ENCODE measurements around the gene NDUFA7.
"Not testable (repeated sequence)": the region's sequence is repeated elsewhere in the genome, so short reads cannot be mapped to it uniquely, and the experiment has no call there.

The NDUFA7 gene

DNA sequence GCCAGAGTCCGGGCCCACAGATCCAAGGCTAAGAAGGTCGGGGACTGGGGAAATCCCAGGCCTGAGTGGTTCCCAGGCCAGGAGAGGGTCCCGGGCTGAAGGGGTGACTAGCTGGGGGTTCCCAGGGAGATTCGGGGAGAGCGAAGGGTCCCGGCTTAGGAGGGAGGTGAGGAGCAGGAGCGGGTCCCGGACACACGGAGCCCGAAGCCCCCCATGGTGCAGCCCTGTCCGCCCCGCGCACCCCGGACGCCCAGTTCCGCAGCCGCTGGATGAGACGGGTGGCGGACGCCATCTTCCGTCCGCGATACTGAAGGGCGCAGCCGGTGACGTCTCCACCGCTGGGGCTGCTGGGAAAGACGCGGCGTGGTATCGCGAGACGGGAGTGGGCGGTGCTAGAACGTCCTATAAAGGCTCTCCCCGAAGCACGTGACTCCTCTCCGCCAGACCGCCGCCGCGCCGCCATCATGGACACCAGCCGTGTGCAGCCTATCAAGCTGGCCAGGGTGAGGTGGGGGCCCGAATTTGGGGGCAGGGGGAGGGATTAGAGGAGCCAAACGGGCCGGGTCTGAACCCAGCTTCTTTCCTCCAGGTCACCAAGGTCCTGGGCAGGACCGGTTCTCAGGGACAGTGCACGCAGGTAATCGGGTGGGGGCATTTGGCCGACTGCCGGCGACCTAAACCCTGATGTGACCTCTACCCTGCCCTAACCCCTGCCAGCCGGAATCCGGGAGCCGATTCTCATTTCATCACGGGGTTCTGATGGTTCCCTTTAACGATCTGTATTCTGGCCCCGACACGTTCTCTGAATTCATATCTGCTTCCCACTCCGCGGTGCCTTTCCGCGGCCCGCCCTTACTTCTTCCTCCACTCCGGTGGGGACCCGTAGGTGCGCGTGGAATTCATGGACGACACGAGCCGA is at the start of gene NDUFA7, which contains the start of gene RPS28:
TSS of gene NDUFA7 (minus strand) at position 309 of the 919 bp plus-strand sequence. CDS start at position 292, 17 bp downstream.
TSS of gene RPS28 (plus strand) at position 430 of the 919 bp plus-strand sequence. CDS start at position 465, 35 bp downstream.
- DNase-seq, result peak; percentile 67

DNA sequence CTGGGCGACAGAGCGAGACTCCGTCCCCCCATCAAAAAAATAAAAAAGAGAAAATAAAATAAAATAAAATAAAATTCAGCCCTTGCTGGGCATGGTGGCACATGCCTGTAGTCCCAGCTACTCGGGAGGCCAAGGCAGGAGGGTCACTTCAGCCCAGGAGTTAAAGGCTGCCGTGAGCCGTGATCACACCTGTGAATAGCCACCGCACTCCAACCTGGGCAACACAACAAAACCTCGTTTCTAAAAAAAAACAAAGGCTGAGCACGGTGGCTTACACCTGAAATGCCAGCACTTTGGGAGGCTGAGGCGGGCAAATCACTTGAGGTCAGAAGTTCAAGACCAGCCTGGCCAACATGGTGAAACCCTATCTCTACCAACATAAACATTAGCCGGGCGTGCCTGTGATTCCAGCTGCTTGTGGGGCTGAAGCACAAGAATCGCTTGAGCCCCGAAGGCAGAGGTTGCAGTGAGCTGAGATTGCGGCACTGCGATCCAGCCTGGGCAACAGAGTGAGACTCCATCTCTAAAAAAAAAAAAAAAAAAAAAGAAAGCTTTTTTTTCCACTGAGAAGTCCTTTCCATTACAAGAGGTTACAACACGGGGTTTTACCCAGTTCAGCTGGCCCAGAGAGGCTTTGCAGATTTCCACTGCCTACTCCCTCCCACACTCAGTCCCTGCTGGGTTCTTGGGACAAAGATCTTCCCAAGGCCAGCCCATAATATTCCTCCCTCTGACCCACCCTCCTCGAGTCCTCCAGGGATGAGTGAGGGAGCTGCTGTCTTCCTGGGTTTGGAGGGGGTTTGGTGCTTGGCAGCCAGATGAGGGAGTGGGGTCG is 49.2 kb upstream of the NDUFA7 start:
- no peak for DNase-seq

DNA sequence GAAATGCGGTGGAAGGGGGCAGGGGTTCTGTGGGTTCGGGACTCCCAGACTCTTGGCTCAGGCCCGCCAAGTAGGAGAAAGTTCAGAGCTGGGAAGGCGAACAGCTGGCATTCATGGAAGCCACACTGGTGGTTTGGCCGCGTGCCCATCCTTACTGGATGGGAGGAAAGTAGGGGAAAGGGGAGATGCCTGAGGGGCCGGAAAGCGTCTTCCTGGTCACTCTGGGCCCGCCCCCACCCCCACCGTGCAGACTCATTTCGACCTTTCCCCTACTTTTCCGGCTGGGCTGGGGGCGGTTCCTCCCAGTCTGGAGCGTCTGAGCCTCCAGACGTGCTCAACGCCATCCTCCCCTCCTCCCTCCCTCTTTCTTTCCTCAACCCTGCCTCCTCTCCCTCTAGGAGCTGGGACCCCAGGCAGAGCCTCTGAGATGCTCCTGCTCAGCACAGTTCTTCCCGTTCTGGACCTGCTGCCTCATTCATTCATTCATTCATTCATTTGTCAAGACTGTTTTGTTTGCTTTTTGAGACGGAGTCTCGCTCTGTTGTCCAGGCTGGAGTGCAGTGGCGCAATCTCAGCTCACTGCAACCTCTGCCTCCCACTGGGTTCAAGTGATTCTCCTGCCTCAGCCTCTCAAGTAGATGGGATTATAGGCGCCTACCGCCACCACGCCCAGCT is 46.3 kb upstream of the NDUFA7 start:
- DNase-seq, result peak; percentile 13

DNA sequence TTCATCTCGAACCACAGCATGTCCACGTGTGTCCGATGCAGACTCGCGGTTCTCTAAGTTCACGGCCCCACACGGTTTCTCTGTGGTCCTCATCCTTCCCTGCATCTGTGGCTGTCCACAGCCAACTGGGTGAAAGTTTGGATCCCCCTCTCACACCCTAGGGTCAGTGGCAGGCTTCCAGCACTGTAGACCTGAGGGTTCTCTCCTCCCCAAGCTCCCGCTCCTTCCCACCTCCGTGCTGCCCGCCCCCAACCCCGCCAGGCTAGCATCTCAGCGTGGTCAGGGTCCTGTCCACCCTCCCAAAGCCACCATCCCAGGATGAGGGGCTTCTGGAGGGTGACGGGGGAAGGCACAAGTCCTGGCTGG is 45.8 kb upstream of the NDUFA7 start:
- no peak for DNase-seq

DNA sequence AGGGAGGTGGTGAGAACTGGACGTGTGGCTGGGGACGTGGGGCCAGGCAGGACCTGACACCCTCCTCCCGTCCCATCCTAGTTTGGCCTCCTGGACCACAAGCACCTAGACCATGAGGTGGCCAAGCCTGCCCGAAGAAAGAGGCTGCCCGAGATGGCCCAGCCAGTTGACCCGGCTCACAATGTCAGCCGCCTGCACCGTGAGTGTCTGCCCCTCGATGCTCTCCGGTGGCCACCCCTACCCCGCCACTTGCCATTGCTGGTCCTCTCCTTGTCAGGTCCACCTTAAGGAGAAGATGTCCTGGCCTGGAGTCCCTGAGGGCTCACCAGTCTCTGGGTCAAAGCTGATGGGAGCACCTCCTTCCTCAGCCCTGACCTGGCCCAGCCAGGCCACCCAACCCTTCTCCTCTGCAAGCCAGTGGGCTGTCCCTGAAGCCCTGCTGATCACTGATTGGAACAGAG is 45.0 kb upstream of the NDUFA7 start:
- no peak for DNase-seq

DNA sequence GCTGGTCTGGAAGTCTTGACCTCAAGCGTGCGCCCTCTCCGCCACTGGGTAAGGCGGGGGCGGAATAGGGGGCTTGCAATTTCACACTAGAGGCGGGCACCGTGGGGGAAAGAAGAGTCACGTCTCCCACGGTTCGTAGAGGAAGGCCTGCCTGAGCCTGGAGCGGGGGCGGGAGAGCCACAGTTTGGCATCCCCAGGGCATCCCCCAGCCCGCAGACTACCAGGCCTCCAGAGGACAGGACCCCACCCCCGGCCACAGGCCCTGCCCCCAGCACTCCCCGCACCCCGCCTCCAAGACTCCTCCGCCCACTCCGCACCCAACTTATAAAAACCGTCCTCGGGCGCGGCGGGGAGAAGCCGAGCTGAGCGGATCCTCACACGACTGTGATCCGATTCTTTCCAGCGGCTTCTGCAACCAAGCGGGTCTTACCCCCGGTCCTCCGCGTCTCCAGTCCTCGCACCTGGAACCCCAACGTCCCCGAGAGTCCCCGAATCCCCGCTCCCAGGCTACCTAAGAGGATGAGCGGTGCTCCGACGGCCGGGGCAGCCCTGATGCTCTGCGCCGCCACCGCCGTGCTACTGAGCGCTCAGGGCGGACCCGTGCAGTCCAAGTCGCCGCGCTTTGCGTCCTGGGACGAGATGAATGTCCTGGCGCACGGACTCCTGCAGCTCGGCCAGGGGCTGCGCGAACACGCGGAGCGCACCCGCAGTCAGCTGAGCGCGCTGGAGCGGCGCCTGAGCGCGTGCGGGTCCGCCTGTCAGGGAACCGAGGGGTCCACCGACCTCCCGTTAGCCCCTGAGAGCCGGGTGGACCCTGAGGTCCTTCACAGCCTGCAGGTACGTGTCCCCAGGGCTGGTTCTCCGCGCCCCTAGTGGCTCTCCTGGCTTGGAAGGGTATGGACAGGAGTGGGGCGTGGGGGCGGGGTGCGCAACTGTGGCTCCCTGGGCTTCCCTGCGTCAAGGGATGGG is 42.9 kb upstream of the NDUFA7 start, which contains the start of gene ANGPTL4:
TSS of gene ANGPTL4 (plus strand) at position 353 of the 969 bp plus-strand sequence. CDS start at position 520, 167 bp downstream.
- no peak for DNase-seq

DNA sequence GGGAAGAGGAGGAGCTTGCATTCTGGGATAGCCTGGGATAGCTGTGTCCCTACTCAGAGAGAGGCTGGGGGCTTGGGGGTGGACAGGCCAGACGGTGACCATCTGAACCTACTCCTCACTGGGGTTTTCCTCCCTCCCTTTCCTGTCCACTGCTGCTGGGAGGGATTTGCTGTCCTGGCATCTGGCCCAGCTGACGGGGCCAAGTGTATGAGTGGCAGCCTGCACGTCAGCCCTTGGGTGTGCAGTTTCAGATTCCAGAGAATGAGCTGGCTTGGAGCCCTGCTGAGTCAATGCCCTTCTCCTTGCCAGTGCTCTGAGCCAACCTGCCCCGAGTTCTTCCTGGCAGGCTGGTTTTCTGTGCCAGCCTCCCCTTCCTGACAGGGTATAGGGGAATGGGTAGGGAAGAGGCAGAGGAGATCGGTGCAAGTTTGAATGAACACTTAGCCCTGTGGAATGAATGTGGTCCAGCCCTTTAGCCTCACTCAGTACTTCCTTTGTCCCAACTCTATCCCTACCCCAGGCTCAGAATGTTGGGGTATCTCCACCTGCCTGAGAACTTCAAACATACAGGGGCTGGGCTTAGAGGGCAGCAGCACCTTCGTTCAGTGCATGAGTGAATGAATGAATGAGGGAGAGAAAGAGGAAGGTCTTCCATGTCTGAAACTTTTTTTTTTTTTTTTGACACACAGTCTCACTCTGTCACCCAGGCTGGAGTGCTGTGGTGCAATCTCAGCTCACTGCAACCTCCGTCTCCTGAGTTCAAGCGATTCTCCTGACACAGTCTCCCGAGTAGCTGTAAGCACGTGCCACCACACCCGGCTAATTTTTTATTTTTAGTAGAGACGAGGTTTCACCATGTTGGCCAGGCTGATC is 41.0 kb upstream of the NDUFA7 start:
- DNase-seq, result peak; percentile 87

DNA sequence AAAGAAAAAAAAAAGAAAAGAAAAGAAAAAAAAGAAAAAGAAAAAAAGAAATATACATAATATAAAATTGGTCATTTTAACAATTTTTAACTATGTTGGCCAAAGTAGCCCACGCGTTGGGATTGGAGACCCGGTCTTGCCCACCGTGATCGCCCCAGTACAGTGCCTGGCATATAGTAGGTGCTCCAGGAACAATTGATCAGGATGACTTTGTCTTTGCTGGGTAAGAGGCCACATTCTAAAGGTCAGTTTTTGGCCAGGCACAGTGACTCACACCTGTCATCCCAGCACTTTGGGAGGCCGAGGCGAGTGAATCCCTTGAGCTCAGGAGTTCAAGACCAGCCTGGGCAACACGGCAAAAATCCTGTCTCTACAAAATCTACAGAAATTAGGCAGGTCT is 39.0 kb upstream of the NDUFA7 start:
- DNase-seq, result no peak

DNA sequence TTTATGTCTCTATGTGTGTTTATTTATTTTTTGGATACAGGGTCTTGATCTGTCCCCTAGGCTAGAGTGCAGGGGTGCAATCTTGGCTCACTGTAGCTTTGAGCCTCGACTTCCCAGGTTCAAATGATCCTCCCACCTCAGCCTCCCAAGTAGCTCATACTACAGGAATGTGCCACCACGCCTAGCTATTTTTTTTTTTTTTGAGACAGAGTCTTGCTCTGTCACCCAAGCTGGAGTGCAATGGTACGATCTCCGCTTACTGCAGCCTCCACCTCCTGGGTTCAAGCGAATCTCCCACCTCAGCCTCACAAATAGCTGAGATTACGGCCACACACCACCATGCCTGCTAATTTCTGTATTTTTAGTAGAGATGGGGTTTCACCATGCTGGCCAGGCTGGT is 37.8 kb upstream of the NDUFA7 start:
- DNase-seq, result no peak

DNA sequence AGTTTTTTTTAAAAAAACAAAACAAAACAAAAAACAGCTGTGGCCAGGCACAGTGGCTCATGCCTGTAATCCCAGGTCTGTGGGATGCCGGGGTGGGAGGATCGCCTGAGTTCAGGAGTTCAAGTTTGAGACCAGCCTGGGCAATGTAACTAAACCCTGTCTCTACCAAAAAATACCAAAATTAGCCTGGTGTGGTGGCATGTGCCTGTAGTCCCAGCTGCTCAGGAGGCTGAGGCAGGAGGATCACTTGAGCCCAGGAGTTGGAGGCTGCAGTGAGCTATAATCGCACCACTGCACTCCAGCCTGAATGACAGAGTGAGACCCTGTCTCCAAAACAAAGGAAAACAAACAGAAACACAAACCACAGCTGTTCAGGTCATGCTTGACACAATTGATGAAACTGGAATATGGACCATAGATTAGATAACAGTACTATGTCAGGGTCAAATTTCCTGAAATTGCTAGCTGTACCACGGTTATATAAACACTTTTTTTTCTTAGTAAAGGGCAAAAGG is 35.9 kb upstream of the NDUFA7 start:
- no peak for DNase-seq

DNA sequence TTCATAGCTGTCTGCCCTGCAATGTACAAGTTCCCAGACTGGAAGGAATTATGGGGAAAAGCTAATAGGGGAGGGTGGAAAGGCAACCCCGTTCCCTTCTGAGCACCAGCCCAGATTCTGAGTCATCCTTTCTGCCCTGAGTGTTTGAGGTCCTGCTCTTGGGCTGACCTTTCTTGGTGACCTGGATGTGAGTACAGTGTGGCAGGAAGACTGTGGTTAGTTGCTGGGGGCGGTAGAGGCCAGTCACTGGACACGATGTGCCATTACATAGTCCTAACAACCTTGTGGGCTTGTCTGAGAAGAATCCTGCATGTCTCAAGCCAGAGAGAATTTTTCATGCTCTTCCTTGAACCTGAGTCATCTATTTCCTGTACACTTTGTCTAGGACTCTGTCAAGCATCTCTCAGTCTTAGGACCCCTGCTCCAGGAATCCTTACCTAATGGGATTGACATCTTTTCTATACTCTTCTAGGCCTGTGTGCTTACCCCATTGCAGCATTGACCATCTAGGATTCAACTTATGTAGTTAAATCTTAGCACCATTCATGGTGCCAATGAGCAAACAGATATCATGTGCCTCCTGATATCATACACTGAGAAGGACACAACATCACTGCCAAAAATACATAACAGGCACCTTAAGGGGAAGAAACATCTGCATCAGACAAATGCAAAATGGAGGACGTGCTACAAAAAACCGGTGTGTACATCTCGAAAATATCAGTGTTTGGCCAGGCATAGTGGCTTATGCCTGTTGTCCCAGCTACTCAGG is 34.6 kb upstream of the NDUFA7 start:
- no peak for DNase-seq

DNA sequence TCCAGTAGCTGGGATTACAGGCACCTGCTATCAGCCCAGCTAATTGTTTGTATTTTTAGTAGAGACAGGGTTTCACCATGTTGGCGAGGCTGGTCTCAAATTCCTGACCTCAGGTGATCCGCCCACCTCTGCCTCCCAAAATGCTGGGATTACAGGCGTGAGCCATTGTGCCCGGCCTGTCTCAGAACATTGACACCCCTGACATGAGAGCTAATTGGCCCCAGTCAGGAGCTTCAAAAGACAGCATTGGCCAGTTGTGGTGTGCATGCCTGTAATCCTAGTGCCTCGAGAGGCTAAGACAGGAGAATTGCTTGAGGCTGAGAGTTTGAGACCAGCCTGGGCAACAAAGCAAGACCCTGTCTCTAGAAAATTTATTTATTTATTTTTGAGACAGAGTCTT is 31.7 kb upstream of the NDUFA7 start:
- DNase-seq, result not testable (repeated sequence)

DNA sequence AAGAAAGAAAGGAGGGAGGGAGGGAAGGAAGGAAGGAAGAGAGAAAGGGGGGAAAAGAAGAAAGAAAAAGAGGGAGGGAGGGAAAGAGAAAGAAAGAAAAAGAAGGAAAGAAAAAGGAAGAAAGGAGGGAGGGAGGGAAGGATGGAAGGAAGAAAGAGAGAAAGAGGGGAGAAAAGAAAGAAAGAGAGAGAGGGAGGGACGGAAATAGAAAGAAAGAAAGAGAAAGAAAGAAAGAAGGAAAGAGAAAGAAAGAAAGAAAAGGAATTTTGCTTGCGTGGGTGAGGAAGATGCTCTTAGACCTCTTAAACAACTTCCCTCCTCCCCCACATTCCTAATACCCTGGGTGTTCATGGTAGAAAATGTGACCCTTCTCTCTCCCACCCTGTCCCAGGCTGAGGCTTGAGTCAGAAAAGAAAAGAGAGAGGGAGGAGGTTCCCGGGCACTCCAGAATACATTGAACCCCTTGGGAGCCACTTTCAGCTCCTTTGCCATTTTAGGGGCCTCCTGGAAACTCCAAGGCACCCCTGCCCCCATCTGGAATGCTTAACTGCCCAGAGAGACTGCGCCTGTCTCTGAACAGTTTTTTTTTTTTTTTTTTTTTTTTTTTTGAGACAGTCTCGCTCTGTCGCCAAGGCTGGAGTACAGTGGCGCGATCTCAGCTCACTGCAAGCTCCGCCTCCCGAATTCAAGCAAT is 31.1 kb upstream of the NDUFA7 start:
- DNase-seq, result no peak

DNA sequence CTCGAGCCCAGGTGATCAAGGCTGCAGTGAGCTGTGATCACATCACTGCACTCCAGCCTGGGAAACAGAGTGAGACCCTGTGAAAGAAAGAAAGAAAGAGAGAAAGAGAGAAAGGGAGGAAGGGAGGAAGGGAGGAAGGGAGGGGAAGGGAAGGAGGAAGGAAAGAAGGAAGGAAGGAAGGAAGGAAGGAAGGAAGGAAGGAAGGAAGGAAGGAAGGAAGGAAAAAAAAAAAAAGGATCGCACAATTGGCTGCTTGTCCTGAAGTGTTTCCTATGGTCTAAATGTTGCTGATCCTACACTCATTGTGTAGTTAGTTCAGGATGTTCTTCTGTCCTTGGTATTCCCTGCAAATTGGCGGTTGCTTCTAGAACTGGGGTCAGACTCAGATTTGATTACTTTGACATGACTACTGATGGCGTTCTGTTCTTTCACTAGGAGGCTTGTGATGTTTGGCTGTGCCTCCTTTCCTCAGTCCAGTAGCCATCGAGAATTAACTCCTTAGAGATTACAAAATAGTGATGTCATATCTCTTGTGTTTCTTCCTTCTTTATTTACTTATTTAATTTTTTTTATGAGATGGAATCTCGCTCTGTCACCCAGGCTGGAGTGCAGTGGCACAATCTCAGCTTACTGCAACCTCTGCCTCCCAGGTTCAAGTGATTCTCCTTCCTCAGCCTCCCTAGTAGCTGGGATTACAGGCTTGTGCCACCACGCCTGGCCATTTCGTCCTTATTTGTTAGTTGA is 28.6 kb upstream of the NDUFA7 start:
- DNase-seq, result not testable (repeated sequence)

DNA sequence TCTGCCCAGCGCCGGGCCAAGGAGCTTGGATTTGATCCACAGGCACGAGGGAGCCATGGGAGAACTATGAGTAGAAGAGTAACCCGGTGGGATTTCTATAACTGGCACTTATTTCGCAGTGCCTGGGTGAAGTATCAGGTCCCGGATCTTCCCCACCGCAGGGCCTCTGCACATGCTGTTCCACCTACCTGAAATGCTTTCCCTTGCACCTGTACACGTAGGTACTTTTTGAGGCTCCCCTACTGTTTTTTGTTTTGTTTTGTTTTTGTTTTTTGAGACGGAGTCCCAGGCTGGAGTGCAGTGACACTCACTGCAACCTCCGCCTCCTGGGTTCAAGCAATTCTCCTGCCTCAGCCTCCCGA is 22.3 kb upstream of the NDUFA7 start:
- DNase-seq, result no peak

DNA sequence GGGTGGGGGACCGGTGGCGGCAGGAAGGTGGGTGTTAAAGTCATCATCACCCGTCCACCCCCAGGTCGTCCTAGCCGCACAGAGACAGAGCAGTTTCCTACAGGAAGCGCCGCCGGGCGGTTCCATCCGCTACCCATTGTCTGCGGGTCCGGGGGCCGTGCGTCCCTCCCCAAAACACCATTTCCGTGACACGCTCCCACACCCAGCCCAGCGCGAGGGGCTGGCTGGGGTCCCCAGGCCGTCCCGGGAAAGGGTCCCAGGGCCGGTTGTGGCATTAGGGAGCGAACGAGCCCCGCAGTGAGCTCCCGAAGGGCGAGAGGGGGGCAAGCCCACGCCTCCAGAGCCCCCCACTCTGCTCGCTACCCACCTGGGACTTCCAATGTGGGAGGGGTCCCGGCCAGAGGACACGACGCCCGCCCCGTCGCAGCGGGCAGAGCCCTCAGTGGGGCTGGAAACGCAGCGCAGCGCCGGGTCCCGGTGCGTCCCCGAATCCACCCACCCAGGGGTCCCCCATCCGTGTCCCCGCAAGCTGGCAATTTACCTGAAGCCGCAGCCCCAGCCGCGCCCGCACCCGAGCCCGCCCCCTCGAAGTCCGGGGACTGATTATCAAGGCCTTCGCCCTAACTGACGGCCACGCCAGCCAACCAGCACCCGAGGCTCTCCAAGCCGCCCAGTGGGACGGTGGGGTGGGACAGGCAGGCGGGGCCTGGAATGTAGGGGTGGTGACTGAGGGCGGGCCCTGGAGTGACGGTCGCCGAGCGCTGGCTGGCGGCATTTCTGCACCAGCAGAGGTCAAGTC is 21.7 kb upstream of the NDUFA7 start, which contains the start of gene KANK3:
TSS of gene KANK3 (minus strand) at position 579 of the 799 bp plus-strand sequence. CDS start 5,434 bp downstream, outside the sequence.
- no peak for DNase-seq

DNA sequence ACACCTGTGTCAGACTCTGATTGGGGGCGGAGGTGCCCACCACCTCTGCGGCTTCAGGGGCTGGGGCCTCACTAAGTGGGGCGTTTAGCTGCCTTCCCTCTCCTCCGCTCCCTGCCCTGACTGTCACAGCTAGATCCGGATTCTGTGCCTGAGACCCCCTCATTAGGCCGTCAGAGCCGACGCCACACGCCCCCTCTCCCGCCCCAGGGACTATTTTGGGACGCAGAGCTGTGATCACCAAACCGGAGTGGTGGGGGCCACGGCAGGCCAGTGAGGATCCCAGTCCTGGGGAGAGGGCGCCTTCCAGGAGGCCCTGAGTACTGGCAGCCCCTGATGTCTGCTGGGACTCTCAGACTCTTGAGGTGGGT is 21.1 kb upstream of the NDUFA7 start:
- DNase-seq, result no peak

Data from SHP77 treated with DMSO at 0.1 percent for 48 hours (cell line).